ENCODE data around the gene UPF2. TPM values are rescaled to one million over a fixed set of nuclear protein-coding genes. Genes with fewer than 3 reads are reported as not detected.

UPF2 gene
- total and polyA plus RNA-seq, 2 of the 4 experiments (the other 2 are of a cell fraction): 9.2 to 14.3 TPM

GRCh38 chr10:11910102-11910501, 132.5 kb downstream of the UPF2 start:
- H3K14ac ChIP-seq (replicated peaks; ENCODE audit: low read depth, low read length): no peak overlapping the region
- H3K9me1 ChIP-seq (ENCODE audit: insufficient read depth, low read length): no peaks in the 10 kb centered on the region
- no peak for DNase-seq
- no peak overlapping the region for H2BK20ac ChIP-seq (ENCODE audit: low read depth, low read length)
- no peak overlapping the region for H3K4me2 ChIP-seq (ENCODE audit: low read depth, low read length)
- dilution Hi-C loops (cut with HindIII; ENCODE audit: low sequenced_read_pairs, unreplicated experiment) (no loop called here), intact Hi-C loops (cut with micrococcal nuclease) (no loop called here), in situ Hi-C loops (cut with MboI; ENCODE audit: low sequenced_read_pairs) (no loop called here)
- no peak overlapping the region for H3K18ac ChIP-seq (ENCODE audit: low read depth, low read length)
- no peak overlapping the region for H4K91ac ChIP-seq (ENCODE audit: insufficient read depth, low read depth, low read length)
- H2AK5ac ChIP-seq (ENCODE audit: low read depth, low read length): no peak overlapping the region
- H3K9ac ChIP-seq (ENCODE audit: low read depth, low read length): no peak overlapping the region
- TF ChIP-seq MAFK (IDR thresholded peaks at IDR 0.05; ENCODE audit: low read depth, low read length): no peak
- TF ChIP-seq SMC3 (IDR thresholded peaks at IDR 0.05; ENCODE audit: low read depth, low read length): no peak
- TF ChIP-seq CHD1 (IDR thresholded peaks at IDR 0.05; ENCODE audit: low read depth, low read length): no peak
- no peak for TF ChIP-seq POLR2A (IDR thresholded peaks at IDR 0.05; ENCODE audit: low read depth, low read length)
- TF ChIP-seq FOS (IDR thresholded peaks at IDR 0.05; ENCODE audit: low read depth, low read length): no peak
- TF ChIP-seq CEBPB (IDR thresholded peaks at IDR 0.05; ENCODE audit: low read depth, low read length): no peak
- no peak for TF ChIP-seq RFX5 (IDR thresholded peaks at IDR 0.05; ENCODE audit: low read depth, low read length)
- TF ChIP-seq MAZ (IDR thresholded peaks at IDR 0.05; ENCODE audit: borderline replicate concordance, low read depth, low read length): no peak
- TF ChIP-seq NFE2L2 (IDR thresholded peaks at IDR 0.05; ENCODE audit: low read depth, low read length): no peak
- no peak for TF ChIP-seq CTCF (conservative IDR thresholded peaks at IDR 0.05; ENCODE audit: low read depth, low read length)
- TF ChIP-seq RCOR1 (IDR thresholded peaks at IDR 0.05; ENCODE audit: insufficient replicate concordance, low read length): no peak
- no peak for TF ChIP-seq USF2 (IDR thresholded peaks at IDR 0.05; ENCODE audit: low read depth, low read length)
- H3K36me3 ChIP-seq (ENCODE audit: control insufficient read depth, insufficient read depth, low read length): no peaks in the 10 kb centered on the region
- ChIA-PET CTCF (interaction anchor here (0.6 kb wide), 1 partner anchor 57 kb away, joined by 7 read pairs; no protein-coding TSS in a partner anchor), POLR2A (ENCODE audit: unreplicated experiment) (no interaction called here)
- H4K20me1 ChIP-seq (ENCODE audit: insufficient read depth, low read length): no peaks in the 10 kb centered on the region
- H3K4me1 ChIP-seq (ENCODE audit: control insufficient read depth, insufficient read depth, low read length): no peaks in the 10 kb centered on the region
- H2BK15ac ChIP-seq (ENCODE audit: low read depth, low read length): no peak overlapping the region
- H3K23ac ChIP-seq (ENCODE audit: low read depth, low read length): no peak overlapping the region
- no peak overlapping the region for H3K4me3 ChIP-seq (ENCODE audit: insufficient read depth, low read depth, low read length)
- no peak overlapping the region for H2BK5ac ChIP-seq (ENCODE audit: low read depth, low read length, poor library complexity, severe bottlenecking)
- H3K27ac ChIP-seq (ENCODE audit: insufficient read depth, low read length): no peak overlapping the region
- H2AFZ ChIP-seq (replicated peaks; ENCODE audit: low read length, poor library complexity): no peak overlapping the region
- no peak overlapping the region for H3K4ac ChIP-seq (ENCODE audit: low read depth, low read length)
- H3K56ac ChIP-seq (ENCODE audit: extremely low read depth, insufficient read depth, low read length): no peak overlapping the region
- H4K5ac ChIP-seq (ENCODE audit: low read depth, low read length): no peak overlapping the region
- H4K8ac ChIP-seq (ENCODE audit: low read depth in 2 of 2, low read length in 2 of 2): no peak overlapping the region
- no peaks in the 10 kb centered on the region; the same call in 1 of the 2 replicates for H3K27me3 ChIP-seq (ENCODE audit: control insufficient read depth, insufficient read depth, low read length)
- no TSS peak for BruUV-seq (replicated peaks)
- no peaks in the 10 kb centered on the region for H3K79me1 ChIP-seq (ENCODE audit: low read depth in 1 of 2, low read length in 2 of 2)
- H3K9me3 ChIP-seq (ENCODE audit: control insufficient read depth, insufficient read depth, low read length): no peaks in the 10 kb centered on the region
- 79% methylated on average over 8 of the region's 10 CpGs; no CpG with 5 or more reads in 1 of the 2 experiments for WGBS, 2 experiments (ENCODE audit: extremely low coverage in 2 of 2, insufficient read length in 1 of 2)
- no peak overlapping the region for H2AK9ac ChIP-seq (replicated peaks; ENCODE audit: low read depth, low read length, poor library complexity)
- no peak overlapping the region for H2BK120ac ChIP-seq (ENCODE audit: low read depth, low read length)
- ATAC-seq (ENCODE audit: low read depth): no peak
